Panc1 (cell line): ENCODE results near the gene EEF1AKMT3. TPM values are rescaled to one million over a fixed set of nuclear protein-coding genes. Genes with fewer than 3 reads are reported as not detected.

Experiments
- ATAC-seq: fragments of 200-7000 bp; cut with Tn5 transposase; 2 replicates; pipeline ENCODE4 v1.9.1; 2020; ENCODE audit warnings: mild to moderate bottlenecking, moderate library complexity
- BruUV-seq: library from RNA; stranded (reverse); fragments of 400-500 nt; replicated peaks from 2 replicates; lab custom pipeline; 2021; lab: Mats Ljungman, UMichigan
- CTCF ChIA-PET: fragments of 300-600 bp; sonication (Branson Sonifier 250); formaldehyde crosslinking; loops from one replicate; lab custom pipeline; 2022; ENCODE audit warnings: antibody characterized with exemption; lab: Charles Lee
- POLR2A ChIA-PET: fragments of 300-600 bp; sonication (Branson Sonifier 250); formaldehyde crosslinking; loops from one replicate; lab custom pipeline; 2022; ENCODE audit warnings: antibody characterized with exemption; lab: Charles Lee
- DNase-seq: peaks from one replicate; pipeline ENCODE4 v3.0.0-alpha.2; 2010; ENCODE audit warnings: low read depth, low spot score
- H3K27ac ChIP-seq: 2 replicates; pipeline ENCODE4 v1.5.1; 2011; ENCODE audit warnings: mild to moderate bottlenecking, low read length, inconsistent platforms
- H3K27me3 ChIP-seq: fragments of 200-500 bp; sonication (Bioruptor generic); 2 replicates; pipeline ENCODE4 v1.6.0; 2014; ENCODE audit warnings: low read length, inconsistent platforms; ENCODE audit not compliant: control insufficient read depth, insufficient read depth
- H3K36me3 ChIP-seq: fragments of 200-500 bp; sonication (Bioruptor generic); 2 replicates; pipeline ENCODE4 v1.5.1; 2014; ENCODE audit warnings: inconsistent platforms, mild to moderate bottlenecking, low read length, moderate library complexity; ENCODE audit not compliant: control insufficient read depth, insufficient read depth
- H3K4me1 ChIP-seq: 2 replicates; pipeline ENCODE4 v1.5.1; 2011; ENCODE audit warnings: inconsistent platforms, mild to moderate bottlenecking, low read length, moderate library complexity; ENCODE audit not compliant: control insufficient read depth, insufficient read depth
- H3K4me3 ChIP-seq, 2 experiments: 2 replicates each; pipeline ENCODE4 v1.5.1; 2011 to 2012; ENCODE audit warnings: low read depth in 2 of 2, low read length in 2 of 2, mild to moderate bottlenecking in 2 of 2, inconsistent platforms in 1 of 2, moderate library complexity in 1 of 2
- H3K9me3 ChIP-seq: fragments of 200-500 bp; sonication (Bioruptor generic); 2 replicates; pipeline ENCODE4 v1.5.1; 2014; ENCODE audit warnings: low read depth, mild to moderate bottlenecking, inconsistent platforms, low read length, moderate library complexity; ENCODE audit not compliant: control insufficient read depth, insufficient read depth
- POLR2AphosphoS5 ChIP-seq: IDR thresholded peaks from 2 replicates; pipeline ENCODE4 v1.6.1; 2012; ENCODE audit warnings: mild to moderate bottlenecking, low read depth, low read length, moderate library complexity
- SIN3A ChIP-seq: IDR thresholded peaks from 2 replicates; pipeline ENCODE4 v1.6.1; 2012; ENCODE audit warnings: low read depth, mild to moderate bottlenecking, low read length, moderate library complexity, borderline replicate concordance; ENCODE audit not compliant: insufficient read depth
- TCF7L2 ChIP-seq: IDR thresholded peaks from 2 replicates; pipeline ENCODE4 v1.6.1; 2011; ENCODE audit warnings: mild to moderate bottlenecking, low read depth, low read length, inconsistent platforms
- in situ Hi-C: cut with HindIII; loops from 2 replicates; pipeline ENCODE4 v1.10.0; 2016; ENCODE audit warnings: low sequenced_read_pairs, low pct_unique_long_range_greater_than_20kb
- intact Hi-C: fragments of 100-400 bp; cut with micrococcal nuclease; formaldehyde crosslinking; loops from one replicate; pipeline ENCODE4 v1.10.0; 2022; ENCODE audit not compliant: unreplicated experiment
- total RNA-seq: library from RNA; stranded (reverse); gene quantifications from one replicate; pipeline ENCODE4 v1.2.1, GENCODE V29; 2021; ENCODE audit not compliant: unreplicated experiment
- TF ChIP-seq, protein P1 (sequence below): fragments of 450-650 bp; IDR thresholded peaks from 2 replicates; pipeline ENCODE4 v1.5.1; 2017; ENCODE audit warnings: mild to moderate bottlenecking
- TF ChIP-seq, protein P2 (sequence below), 2 experiments: IDR thresholded peaks; 2 replicates each; pipeline ENCODE4 v1.6.1; 2011 to 2012; ENCODE audit warnings: low read depth in 2 of 2, control low read depth in 1 of 2, low read length in 1 of 2, mild to moderate bottlenecking in 1 of 2, moderate library complexity in 1 of 2; ENCODE audit not compliant: insufficient read depth in 1 of 2

The EEF1AKMT3 gene
- total RNA-seq, 1 experiment from 2014 or later: 7.4 TPM

DNA sequence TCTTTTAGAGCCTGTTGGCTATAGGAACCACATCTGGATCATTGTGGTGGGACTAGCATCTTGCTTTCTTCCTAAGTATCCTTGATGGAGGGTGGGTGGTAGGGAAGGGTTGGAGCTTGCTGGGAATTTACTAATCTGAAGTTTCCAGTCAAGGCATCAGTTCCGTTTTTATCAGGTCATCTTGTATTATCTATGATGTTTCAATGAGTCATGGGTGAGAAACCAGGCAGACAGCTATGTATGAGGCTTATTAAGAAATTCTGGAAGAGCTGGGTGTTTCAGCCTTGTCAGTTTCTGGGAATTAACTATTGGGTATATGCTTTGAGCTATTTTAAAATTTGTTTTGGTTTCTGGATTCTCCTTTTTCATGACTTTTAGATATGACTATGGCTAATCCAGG, 21.5 kb downstream of the EEF1AKMT3 start:
- Histone ChIP-seq H3K4me1 (no peaks in the 10 kb centered on the region), H3K36me3 (peaks cover 6% of the 10 kb centered on the region), H3K9me3 (no peaks in the 10 kb centered on the region), H3K27ac (no peak overlapping the region), H3K27me3 (no peaks in the 10 kb centered on the region), H3K4me3 (no peak overlapping the region)
- TF ChIP-seq, protein P1, sequence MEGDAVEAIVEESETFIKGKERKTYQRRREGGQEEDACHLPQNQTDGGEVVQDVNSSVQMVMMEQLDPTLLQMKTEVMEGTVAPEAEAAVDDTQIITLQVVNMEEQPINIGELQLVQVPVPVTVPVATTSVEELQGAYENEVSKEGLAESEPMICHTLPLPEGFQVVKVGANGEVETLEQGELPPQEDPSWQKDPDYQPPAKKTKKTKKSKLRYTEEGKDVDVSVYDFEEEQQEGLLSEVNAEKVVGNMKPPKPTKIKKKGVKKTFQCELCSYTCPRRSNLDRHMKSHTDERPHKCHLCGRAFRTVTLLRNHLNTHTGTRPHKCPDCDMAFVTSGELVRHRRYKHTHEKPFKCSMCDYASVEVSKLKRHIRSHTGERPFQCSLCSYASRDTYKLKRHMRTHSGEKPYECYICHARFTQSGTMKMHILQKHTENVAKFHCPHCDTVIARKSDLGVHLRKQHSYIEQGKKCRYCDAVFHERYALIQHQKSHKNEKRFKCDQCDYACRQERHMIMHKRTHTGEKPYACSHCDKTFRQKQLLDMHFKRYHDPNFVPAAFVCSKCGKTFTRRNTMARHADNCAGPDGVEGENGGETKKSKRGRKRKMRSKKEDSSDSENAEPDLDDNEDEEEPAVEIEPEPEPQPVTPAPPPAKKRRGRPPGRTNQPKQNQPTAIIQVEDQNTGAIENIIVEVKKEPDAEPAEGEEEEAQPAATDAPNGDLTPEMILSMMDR: no peak
- TF ChIP-seq, protein P2, sequence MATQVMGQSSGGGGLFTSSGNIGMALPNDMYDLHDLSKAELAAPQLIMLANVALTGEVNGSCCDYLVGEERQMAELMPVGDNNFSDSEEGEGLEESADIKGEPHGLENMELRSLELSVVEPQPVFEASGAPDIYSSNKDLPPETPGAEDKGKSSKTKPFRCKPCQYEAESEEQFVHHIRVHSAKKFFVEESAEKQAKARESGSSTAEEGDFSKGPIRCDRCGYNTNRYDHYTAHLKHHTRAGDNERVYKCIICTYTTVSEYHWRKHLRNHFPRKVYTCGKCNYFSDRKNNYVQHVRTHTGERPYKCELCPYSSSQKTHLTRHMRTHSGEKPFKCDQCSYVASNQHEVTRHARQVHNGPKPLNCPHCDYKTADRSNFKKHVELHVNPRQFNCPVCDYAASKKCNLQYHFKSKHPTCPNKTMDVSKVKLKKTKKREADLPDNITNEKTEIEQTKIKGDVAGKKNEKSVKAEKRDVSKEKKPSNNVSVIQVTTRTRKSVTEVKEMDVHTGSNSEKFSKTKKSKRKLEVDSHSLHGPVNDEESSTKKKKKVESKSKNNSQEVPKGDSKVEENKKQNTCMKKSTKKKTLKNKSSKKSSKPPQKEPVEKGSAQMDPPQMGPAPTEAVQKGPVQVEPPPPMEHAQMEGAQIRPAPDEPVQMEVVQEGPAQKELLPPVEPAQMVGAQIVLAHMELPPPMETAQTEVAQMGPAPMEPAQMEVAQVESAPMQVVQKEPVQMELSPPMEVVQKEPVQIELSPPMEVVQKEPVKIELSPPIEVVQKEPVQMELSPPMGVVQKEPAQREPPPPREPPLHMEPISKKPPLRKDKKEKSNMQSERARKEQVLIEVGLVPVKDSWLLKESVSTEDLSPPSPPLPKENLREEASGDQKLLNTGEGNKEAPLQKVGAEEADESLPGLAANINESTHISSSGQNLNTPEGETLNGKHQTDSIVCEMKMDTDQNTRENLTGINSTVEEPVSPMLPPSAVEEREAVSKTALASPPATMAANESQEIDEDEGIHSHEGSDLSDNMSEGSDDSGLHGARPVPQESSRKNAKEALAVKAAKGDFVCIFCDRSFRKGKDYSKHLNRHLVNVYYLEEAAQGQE (IDR thresholded peaks at IDR 0.05; ENCODE audit: insufficient read depth in 1 of 2, low read depth in 2 of 2, low read length in 1 of 2): no peak
- TF ChIP-seq SIN3A (no peak), POLR2AphosphoS5 (no peak), TCF7L2 (no peak)
- CTCF ChIA-PET: interaction anchor here (0.6 kb wide), 1 partner anchor 11 kb away, joined by 3 read pairs; the partner anchor contains the start of gene TSFM
- in situ Hi-C loops: no loop called here
- intact Hi-C loops: no loop called here
- ATAC-seq (peak; percentile 69), DNase-seq (no peak)
- POLR2A ChIA-PET: no interaction called here
- no TSS peak for BruUV-seq

DNA sequence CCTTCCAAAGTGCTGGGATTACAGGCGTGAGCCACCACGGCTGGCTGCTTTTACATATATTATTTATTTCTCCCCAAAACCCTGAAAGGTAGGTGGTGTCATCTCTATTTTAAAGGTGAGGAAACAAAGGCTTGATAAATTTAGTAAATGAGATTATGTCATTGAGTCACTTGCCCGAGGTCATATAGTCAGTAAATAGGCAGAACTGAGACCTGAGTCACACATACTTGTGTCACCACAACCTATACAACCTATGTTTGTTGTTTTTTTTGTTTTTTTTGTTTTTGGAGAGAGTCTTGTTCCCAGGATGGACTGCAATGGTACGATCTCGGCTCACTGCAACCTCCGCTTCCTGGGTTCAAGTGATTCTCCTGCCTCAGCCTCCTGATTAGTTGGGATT, 22.9 kb downstream of the EEF1AKMT3 start:
- Histone ChIP-seq H3K4me1 (no peaks in the 10 kb centered on the region), H3K9me3 (no peaks in the 10 kb centered on the region), H3K4me3 (no peak overlapping the region), H3K27me3 (no peaks in the 10 kb centered on the region), H3K27ac (no peak overlapping the region), H3K36me3 (peaks cover 6% of the 10 kb centered on the region)
- in situ Hi-C loops (no loop called here), intact Hi-C loops (no loop called here)
- ChIA-PET POLR2A (no interaction called here), CTCF (no interaction called here)
- TF ChIP-seq, protein P2 (IDR thresholded peaks at IDR 0.05; ENCODE audit: insufficient read depth in 1 of 2, low read depth in 2 of 2, low read length in 1 of 2): no peak
- ATAC-seq: no peak
- no peak for DNase-seq
- BruUV-seq: no TSS peak
